Measurements from ENCODE around the gene PABPN1. TPM values are rescaled to one million over a fixed set of nuclear protein-coding genes. Genes with fewer than 3 reads are reported as not detected.

PABPN1 gene
- total and polyA plus RNA-seq, 9 of the 15 experiments (the other 6 are each of a cell fraction or from before 2014, with no cell fraction given): 32.6 to 388 (median 178) TPM

DNA sequence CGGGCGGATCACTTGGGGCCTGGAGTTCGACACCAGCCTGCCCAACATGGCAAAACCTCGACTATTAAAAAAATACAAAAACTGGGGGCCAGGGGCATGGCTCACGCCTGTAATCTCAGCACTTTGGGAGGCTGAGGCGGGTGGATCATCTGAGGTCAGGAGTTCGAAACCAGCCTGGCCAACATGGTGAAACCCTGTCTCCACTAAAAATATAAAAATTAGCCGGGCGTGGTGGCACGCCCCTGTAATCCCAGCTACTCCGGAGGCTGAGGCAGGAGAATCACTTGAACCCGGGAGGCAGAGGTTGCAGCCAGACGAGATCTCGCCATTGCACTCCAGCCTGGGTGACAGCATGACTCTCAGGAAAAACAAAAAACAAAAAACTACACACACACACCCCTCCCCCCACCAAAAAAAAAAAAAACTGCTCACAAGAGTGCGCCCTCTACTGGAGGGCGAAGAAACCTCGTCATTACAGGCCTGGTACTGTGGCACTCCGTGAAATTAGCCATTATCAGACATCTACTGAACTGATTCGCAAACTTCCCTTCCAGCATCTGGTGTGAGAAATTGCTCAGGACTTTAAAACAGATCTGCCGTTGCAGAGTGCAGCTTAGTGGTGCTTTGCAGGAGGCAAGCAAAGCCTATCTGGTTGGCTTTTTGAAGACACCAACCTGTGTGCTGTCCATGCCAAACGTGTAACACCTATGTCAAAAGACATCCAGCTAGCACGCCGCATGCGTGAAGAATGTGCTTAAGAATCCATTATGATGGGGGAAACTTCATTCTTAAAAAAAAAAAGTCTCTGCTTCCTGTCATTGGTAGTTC, 26.3 kb upstream of the PABPN1 start (continued):
- TF ChIP-seq CEBPZ (IDR thresholded peaks at IDR 0.05; ENCODE audit: borderline replicate concordance, low read depth, low read length) (no peak), TSHZ1 (CRISPR knock-in tag; IDR thresholded peaks at IDR 0.05) (no peak), SMAD2 (IDR thresholded peaks at IDR 0.05; ENCODE audit: low read depth, low read length) (no peak), AFF1 (IDR thresholded peaks at IDR 0.05; ENCODE audit: low read depth in 1 of 2, partially characterized antibody in 2 of 2) (peak in 1 of 2 experiments; percentile 67), ZC3H8 (IDR thresholded peaks at IDR 0.05) (no peak), NFIC (IDR thresholded peaks at IDR 0.05) (no peak), TSC22D4 (tag; IDR thresholded peaks at IDR 0.05) (0 out of 2 replicates have a peak, but pooled peaks have one; percentile 28), ZC3H11A (IDR thresholded peaks at IDR 0.05; ENCODE audit: low read depth, low read length) (no peak)
- TF ChIP-seq, protein P1, sequence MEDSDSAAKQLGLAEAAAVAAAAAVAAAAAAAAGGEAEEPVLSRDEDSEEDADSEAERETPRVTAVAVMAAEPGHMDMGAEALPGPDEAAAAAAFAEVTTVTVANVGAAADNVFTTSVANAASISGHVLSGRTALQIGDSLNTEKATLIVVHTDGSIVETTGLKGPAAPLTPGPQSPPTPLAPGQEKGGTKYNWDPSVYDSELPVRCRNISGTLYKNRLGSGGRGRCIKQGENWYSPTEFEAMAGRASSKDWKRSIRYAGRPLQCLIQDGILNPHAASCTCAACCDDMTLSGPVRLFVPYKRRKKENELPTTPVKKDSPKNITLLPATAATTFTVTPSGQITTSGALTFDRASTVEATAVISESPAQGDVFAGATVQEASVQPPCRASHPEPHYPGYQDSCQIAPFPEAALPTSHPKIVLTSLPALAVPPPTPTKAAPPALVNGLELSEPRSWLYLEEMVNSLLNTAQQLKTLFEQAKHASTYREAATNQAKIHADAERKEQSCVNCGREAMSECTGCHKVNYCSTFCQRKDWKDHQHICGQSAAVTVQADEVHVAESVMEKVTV (CRISPR knock-in tag; IDR thresholded peaks at IDR 0.05): no peak
- TF ChIP-seq, protein P2, sequence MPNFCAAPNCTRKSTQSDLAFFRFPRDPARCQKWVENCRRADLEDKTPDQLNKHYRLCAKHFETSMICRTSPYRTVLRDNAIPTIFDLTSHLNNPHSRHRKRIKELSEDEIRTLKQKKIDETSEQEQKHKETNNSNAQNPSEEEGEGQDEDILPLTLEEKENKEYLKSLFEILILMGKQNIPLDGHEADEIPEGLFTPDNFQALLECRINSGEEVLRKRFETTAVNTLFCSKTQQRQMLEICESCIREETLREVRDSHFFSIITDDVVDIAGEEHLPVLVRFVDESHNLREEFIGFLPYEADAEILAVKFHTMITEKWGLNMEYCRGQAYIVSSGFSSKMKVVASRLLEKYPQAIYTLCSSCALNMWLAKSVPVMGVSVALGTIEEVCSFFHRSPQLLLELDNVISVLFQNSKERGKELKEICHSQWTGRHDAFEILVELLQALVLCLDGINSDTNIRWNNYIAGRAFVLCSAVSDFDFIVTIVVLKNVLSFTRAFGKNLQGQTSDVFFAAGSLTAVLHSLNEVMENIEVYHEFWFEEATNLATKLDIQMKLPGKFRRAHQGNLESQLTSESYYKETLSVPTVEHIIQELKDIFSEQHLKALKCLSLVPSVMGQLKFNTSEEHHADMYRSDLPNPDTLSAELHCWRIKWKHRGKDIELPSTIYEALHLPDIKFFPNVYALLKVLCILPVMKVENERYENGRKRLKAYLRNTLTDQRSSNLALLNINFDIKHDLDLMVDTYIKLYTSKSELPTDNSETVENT (CRISPR knock-in tag; IDR thresholded peaks at IDR 0.05): no peak

Data from K562 (cell line).